Measurements from ENCODE around the gene KIT. TPM values are rescaled to one million over a fixed set of nuclear protein-coding genes. Genes with fewer than 3 reads are reported as not detected.

The KIT gene
- polyA plus RNA-seq, 1 experiment = 3.3 TPM

GRCh38 chr4:54745031-54745770 is 87.4 kb downstream of the KIT start:
- CTCF ChIA-PET = interaction anchor here (0.7 to 1.1 kb wide), 2 partner anchors 7 to 202 kb away, joined by 3 to 4 read pairs; no protein-coding TSS in a partner anchor
- no peak overlapping the region for H3K4me3 ChIP-seq (ENCODE audit: low read depth, low read length)
- POLR2A ChIA-PET = no interaction called here
- no peak for TF ChIP-seq CTCF (IDR thresholded peaks at IDR 0.05; ENCODE audit: insufficient read depth, low read depth, low read length)
- no peak for DNase-seq (ENCODE audit: low read depth)
- H3K36me3 ChIP-seq (ENCODE audit: control insufficient read depth, insufficient read depth, low read length) = no peaks in the 10 kb centered on the region
- peaks cover 3% of the 10 kb centered on the region for H3K27me3 ChIP-seq (ENCODE audit: control insufficient read depth, insufficient read depth, low read length)

DNA sequence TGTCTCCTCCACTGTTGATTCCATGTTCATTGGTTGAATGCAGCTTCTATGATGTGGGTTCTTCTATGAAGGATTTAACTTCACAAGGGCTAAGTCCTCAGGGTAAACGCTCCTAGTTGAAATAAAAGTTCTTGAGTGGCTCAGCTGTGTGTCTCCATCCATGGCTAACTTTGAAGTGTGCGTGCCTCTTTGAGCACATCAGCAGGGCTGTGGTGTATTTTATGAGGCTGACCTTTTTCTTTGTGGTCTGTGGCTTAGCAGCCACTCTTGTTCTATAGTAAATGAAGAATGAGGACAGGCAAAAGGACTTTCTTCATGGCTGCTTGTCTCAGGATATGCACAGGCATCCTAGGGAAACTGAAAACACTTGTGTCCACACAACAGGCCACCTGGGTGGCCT is 88.5 kb downstream of the KIT start:
- no peak for TF ChIP-seq CTCF (IDR thresholded peaks at IDR 0.05; ENCODE audit: insufficient read depth, low read depth, low read length)
- peak; percentile 74 for DNase-seq (ENCODE audit: low read depth)
- H3K4me3 ChIP-seq (ENCODE audit: low read depth, low read length) = no peak overlapping the region
- POLR2A ChIA-PET = interaction anchor here (0.6 kb wide), 1 partner anchor 84 kb away, joined by 3 read pairs; no protein-coding TSS in a partner anchor
- no peaks in the 10 kb centered on the region for H3K36me3 ChIP-seq (ENCODE audit: control insufficient read depth, insufficient read depth, low read length)
- H3K27me3 ChIP-seq (ENCODE audit: control insufficient read depth, insufficient read depth, low read length) = peaks cover 3% of the 10 kb centered on the region
- CTCF ChIA-PET = interaction anchor here (0.7 to 1.1 kb wide), 2 partner anchors 8 to 33 kb away, joined by 3 to 4 read pairs; no protein-coding TSS in a partner anchor

DNA sequence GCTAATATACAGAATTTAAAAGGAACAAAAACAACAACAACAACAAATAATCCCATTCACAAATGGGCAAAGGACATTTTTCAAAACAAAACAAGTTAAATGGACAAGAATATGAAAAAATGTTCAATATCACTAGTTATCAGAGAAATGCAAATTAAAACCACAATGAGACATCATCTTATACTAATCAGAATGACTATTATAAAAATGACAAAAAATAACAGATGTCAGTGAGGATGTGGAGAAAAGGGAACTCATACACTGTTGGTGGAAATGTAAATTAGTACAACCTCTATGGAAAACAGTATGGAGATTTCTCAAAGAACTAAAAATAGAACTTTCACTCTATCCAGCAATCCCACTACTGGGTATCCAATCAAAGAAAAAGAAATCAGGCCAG is 92.6 kb downstream of the KIT start:
- no peak for TF ChIP-seq CTCF (IDR thresholded peaks at IDR 0.05; ENCODE audit: insufficient read depth, low read depth, low read length)
- no peak for DNase-seq (ENCODE audit: low read depth)

DNA sequence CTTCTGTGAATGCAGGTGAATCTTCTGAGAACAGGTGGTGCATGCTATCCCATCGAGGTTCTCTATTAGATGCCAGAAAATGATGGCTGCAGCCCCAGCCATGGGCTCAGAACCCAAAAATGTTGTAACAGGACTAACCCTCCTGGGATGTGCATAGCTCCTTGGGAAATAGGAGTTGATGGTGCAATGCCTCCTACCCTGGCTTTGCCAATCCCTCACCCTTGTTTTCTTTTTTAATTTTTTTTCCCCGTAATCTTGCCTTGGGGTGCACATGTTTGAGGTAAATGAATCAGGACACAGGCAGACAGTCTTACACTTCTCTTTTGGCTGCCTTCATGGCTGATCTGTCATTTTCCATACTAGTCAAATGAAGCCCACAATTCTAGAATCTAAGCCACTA is 96.6 kb downstream of the KIT start:
- H3K36me3 ChIP-seq (ENCODE audit: control insufficient read depth, insufficient read depth, low read length) = no peaks in the 10 kb centered on the region
- H3K27me3 ChIP-seq (ENCODE audit: control insufficient read depth, insufficient read depth, low read length) = peaks cover 11% of the 10 kb centered on the region
- no peak for TF ChIP-seq CTCF (IDR thresholded peaks at IDR 0.05; ENCODE audit: insufficient read depth, low read depth, low read length)
- no peak for DNase-seq (ENCODE audit: low read depth)
- ChIA-PET CTCF (interaction anchor here (1.2 kb wide), 1 partner anchor 13 kb away, joined by 3 read pairs; no protein-coding TSS in a partner anchor), POLR2A (interaction anchor here (0.6 kb wide), 1 partner anchor 14 kb away, joined by 3 read pairs; no protein-coding TSS in a partner anchor)
- no peak overlapping the region for H3K4me3 ChIP-seq (ENCODE audit: low read depth, low read length)

More for the DNA sequence above, 92.6 kb downstream of the KIT start:
- no peak overlapping the region for H3K4me3 ChIP-seq (ENCODE audit: low read depth, low read length)
- ChIA-PET CTCF (interaction anchor here (1.4 kb wide), 1 partner anchor 19 kb away, joined by 3 read pairs; no protein-coding TSS in a partner anchor), POLR2A (no interaction called here)
- no peaks in the 10 kb centered on the region for H3K36me3 ChIP-seq (ENCODE audit: control insufficient read depth, insufficient read depth, low read length)
- peaks cover 9% of the 10 kb centered on the region for H3K27me3 ChIP-seq (ENCODE audit: control insufficient read depth, insufficient read depth, low read length)

GRCh38 chr4:54764476-54764875 is 106.7 kb downstream of the KIT start:
- POLR2A ChIA-PET = no interaction called here

More at GRCh38 chr4:54764476-54764875, 106.7 kb downstream of the KIT start:
- DNase-seq (ENCODE audit: low read depth) = no peak
- TF ChIP-seq CTCF (IDR thresholded peaks at IDR 0.05; ENCODE audit: insufficient read depth, low read depth, low read length) = no peak
- Histone ChIP-seq H3K36me3 (ENCODE audit: control insufficient read depth, insufficient read depth, low read length) (no peaks in the 10 kb centered on the region), H3K4me3 (ENCODE audit: low read depth, low read length) (no peak overlapping the region), H3K27me3 (ENCODE audit: control insufficient read depth, insufficient read depth, low read length) (no peaks in the 10 kb centered on the region)
- CTCF ChIA-PET = no interaction called here
